ENCODE results near the gene TMCC1.
"Not testable (repeated sequence)": the region's sequence is repeated elsewhere in the genome, so short reads cannot be mapped to it uniquely, and the experiment has no call there.

TMCC1 gene

DNA sequence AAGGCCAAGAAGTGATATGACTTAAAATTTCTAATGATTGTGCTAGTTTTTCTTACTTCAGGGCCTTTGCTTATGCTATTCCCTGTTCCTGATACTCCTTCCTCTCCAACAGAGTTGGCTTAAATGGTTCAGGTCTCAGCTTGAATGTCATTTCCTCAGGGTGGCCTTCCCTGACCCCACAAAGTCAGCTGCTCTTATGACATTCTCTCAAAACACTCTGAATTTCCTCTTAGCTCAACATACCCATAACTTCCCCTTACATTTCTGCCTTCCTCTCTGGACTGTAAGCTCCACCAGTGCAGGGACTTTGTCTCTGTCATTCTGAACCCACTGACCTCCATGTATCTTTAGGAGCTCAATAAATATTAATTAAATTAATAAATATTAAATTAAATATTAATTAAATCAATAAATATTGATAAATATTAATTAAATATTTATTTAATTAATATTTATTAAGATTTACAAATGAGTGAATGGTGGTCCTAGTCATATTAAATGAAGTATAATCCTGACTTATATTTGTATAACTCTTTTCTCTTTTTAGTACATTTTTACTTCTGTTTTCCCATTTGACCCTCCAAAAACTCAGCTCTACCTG lies 17.9 kb upstream of the TMCC1 start:
- ATAC-seq, result no peak
- TF ChIP-seq ISL1 (CRISPR knock-in tag; IDR thresholded peaks at IDR 0.05), result no peak

DNA sequence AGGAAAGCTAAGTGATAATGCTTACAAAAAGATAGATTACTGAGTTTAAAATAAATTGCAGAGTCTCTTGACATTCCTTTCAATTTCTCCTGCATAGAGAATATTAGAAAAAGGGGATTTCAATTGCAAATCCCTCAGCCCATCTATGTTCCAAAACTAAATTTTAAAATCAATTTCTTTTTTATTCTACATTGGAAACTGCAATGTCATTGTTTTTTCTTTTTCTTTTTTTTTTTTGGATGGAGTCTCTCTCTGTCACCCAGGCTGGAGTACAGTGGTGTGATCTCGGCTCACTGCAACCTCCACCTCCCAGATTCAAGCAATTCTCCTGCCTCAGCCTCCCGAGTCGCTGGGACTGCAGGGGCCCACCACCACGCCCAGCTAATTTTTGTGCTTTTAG lies 15.7 kb upstream of the TMCC1 start:
- ATAC-seq, result not testable (repeated sequence)

DNA sequence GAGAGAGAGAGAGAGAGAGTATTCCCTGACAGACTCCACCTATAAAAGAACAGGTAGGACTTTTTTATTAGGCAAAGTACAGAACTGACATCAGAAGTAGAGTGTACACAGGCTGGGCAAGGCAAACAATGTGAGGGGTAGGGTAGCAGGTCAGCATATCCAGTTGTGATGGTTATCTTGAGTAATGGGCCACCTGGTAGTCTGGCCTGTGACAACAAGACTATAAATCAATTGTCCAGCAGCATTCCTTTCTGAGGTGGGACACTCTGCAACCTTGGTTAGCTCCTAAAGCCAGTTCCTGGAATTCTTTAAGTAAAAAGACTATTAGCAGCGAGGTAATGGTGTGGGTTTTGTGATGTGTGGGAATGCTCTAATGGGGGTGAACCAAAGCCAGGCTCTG lies 14.9 kb upstream of the TMCC1 start:
- no peak for TF ChIP-seq CSDC2 (CRISPR knock-in tag; IDR thresholded peaks at IDR 0.05)
- TF ChIP-seq BACH2 (CRISPR knock-in tag; IDR thresholded peaks at IDR 0.05; ENCODE audit: borderline replicate concordance), result no peak
- no peak for TF ChIP-seq ESRRG (CRISPR knock-in tag; IDR thresholded peaks at IDR 0.05)
- TF ChIP-seq ZNF8 (CRISPR knock-in tag; IDR thresholded peaks at IDR 0.05), result no peak
- no peak for TF ChIP-seq PPARA (CRISPR knock-in tag; IDR thresholded peaks at IDR 0.05; ENCODE audit: borderline replicate concordance)
- TF ChIP-seq ZC3H10 (CRISPR knock-in tag; IDR thresholded peaks at IDR 0.05), result no peak
- no peak for TF ChIP-seq ZFP3 (CRISPR knock-in tag; IDR thresholded peaks at IDR 0.05)
- no peak for TF ChIP-seq ARNTL (CRISPR knock-in tag; IDR thresholded peaks at IDR 0.05; ENCODE audit: borderline replicate concordance, low read depth)
- TF ChIP-seq ZNF565 (CRISPR knock-in tag; conservative IDR thresholded peaks at IDR 0.05; ENCODE audit: low read depth), result no peak
- TF ChIP-seq, protein P1, sequence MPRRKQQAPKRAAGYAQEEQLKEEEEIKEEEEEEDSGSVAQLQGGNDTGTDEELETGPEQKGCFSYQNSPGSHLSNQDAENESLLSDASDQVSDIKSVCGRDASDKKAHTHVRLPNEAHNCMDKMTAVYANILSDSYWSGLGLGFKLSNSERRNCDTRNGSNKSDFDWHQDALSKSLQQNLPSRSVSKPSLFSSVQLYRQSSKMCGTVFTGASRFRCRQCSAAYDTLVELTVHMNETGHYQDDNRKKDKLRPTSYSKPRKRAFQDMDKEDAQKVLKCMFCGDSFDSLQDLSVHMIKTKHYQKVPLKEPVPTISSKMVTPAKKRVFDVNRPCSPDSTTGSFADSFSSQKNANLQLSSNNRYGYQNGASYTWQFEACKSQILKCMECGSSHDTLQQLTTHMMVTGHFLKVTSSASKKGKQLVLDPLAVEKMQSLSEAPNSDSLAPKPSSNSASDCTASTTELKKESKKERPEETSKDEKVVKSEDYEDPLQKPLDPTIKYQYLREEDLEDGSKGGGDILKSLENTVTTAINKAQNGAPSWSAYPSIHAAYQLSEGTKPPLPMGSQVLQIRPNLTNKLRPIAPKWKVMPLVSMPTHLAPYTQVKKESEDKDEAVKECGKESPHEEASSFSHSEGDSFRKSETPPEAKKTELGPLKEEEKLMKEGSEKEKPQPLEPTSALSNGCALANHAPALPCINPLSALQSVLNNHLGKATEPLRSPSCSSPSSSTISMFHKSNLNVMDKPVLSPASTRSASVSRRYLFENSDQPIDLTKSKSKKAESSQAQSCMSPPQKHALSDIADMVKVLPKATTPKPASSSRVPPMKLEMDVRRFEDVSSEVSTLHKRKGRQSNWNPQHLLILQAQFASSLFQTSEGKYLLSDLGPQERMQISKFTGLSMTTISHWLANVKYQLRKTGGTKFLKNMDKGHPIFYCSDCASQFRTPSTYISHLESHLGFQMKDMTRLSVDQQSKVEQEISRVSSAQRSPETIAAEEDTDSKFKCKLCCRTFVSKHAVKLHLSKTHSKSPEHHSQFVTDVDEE (CRISPR knock-in tag; IDR thresholded peaks at IDR 0.05), result no peak
- no peak for TF ChIP-seq TCF4 (CRISPR knock-in tag; IDR thresholded peaks at IDR 0.05; ENCODE audit: borderline replicate concordance)
- TF ChIP-seq ZFP30 (CRISPR knock-in tag; IDR thresholded peaks at IDR 0.05), result no peak
- no peak for TF ChIP-seq OSR1 (CRISPR knock-in tag; IDR thresholded peaks at IDR 0.05)
- TF ChIP-seq RARB (CRISPR knock-in tag; IDR thresholded peaks at IDR 0.05), result no peak
- no peak for TF ChIP-seq TOX (CRISPR knock-in tag; IDR thresholded peaks at IDR 0.05; ENCODE audit: borderline replicate concordance)
- no peak for TF ChIP-seq GLIS3 (CRISPR knock-in tag; IDR thresholded peaks at IDR 0.05)
- TF ChIP-seq, protein P2, sequence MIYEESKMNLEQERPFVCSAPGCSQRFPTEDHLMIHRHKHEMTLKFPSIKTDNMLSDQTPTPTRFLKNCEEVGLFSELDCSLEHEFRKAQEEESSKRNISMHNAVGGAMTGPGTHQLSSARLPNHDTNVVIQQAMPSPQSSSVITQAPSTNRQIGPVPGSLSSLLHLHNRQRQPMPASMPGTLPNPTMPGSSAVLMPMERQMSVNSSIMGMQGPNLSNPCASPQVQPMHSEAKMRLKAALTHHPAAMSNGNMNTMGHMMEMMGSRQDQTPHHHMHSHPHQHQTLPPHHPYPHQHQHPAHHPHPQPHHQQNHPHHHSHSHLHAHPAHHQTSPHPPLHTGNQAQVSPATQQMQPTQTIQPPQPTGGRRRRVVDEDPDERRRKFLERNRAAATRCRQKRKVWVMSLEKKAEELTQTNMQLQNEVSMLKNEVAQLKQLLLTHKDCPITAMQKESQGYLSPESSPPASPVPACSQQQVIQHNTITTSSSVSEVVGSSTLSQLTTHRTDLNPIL (CRISPR knock-in tag; IDR thresholded peaks at IDR 0.05; ENCODE audit: low read depth), result no peak
- TF ChIP-seq SNAI2 (CRISPR knock-in tag; IDR thresholded peaks at IDR 0.05), result no peak
- ATAC-seq, result no peak

DNA sequence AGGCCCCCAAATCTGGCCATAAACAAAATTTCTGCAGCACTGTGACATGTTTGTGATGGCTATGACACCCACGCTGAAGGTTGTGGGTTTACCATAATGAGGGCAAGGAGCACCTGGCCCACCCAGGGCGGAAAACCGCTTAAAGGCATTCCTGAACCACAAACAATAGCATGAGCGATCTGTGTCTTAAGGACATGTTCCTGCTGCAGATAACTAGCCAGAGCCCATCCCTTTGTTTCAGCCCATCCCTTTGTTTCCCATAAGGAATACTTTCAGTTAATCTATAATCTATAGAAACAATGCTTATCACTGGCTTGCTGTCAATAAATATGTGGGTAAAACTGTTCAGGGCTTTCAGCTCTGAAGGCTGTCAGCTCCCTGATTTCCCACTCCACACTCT lies 7.8 kb upstream of the TMCC1 start:
- ATAC-seq, result not testable (repeated sequence)

DNA sequence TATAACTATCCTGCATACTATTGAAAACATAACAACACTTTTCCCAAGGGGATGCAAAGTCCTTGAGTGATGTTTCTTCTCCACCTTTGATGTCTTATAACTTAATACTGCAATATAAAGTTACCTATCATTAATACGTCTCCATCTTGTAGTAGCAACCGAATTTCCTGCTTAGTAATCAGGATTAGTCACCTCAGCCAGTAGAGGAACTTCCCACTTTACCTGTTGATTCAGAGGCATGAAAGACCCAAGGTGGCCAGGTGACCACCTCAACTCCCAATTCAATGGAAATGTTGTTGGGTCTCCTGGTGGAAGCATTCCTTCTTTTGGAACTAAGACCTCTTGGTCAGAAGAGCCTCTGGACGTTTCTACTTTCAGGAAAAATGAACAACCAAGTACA lies 3.5 kb upstream of the TMCC1 start:
- ATAC-seq, result no peak
- TF ChIP-seq ZC3H10 (CRISPR knock-in tag; IDR thresholded peaks at IDR 0.05) (no peak), CSDC2 (CRISPR knock-in tag; IDR thresholded peaks at IDR 0.05) (no peak), ISL1 (CRISPR knock-in tag; IDR thresholded peaks at IDR 0.05) (no peak), SNAI2 (CRISPR knock-in tag; IDR thresholded peaks at IDR 0.05) (no peak), ZFP30 (CRISPR knock-in tag; IDR thresholded peaks at IDR 0.05) (no peak), ZFP3 (CRISPR knock-in tag; IDR thresholded peaks at IDR 0.05) (no peak), ARNTL (CRISPR knock-in tag; IDR thresholded peaks at IDR 0.05; ENCODE audit: borderline replicate concordance, low read depth) (no peak), RARB (CRISPR knock-in tag; IDR thresholded peaks at IDR 0.05) (no peak), TOX (CRISPR knock-in tag; IDR thresholded peaks at IDR 0.05; ENCODE audit: borderline replicate concordance) (no peak), PPARA (CRISPR knock-in tag; IDR thresholded peaks at IDR 0.05; ENCODE audit: borderline replicate concordance) (no peak), ZNF70 (CRISPR knock-in tag; IDR thresholded peaks at IDR 0.05) (no peak)
- TF ChIP-seq, protein P3, sequence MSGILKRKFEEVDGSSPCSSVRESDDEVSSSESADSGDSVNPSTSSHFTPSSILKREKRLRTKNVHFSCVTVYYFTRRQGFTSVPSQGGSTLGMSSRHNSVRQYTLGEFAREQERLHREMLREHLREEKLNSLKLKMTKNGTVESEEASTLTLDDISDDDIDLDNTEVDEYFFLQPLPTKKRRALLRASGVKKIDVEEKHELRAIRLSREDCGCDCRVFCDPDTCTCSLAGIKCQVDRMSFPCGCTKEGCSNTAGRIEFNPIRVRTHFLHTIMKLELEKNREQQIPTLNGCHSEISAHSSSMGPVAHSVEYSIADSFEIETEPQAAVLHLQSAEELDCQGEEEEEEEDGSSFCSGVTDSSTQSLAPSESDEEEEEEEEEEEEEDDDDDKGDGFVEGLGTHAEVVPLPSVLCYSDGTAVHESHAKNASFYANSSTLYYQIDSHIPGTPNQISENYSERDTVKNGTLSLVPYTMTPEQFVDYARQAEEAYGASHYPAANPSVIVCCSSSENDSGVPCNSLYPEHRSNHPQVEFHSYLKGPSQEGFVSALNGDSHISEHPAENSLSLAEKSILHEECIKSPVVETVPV (CRISPR knock-in tag; IDR thresholded peaks at IDR 0.05), result no peak
